T-cell (primary cell): Measurements from ENCODE around the gene DNAJC5. TPM values are rescaled to one million over a fixed set of nuclear protein-coding genes. Genes with fewer than 3 reads are reported as not detected.
A peak's percentile ranks its signal among the peaks of the same experiment; 100 is the strongest.

ENCODE experiments used
- ATAC-seq, 4 experiments: fragments of 200-7000 bp in 3 of 4; fragments of 150-1000 bp in 1 of 4; cut with Tn5 transposase; replicated peaks in 1 of 4; 1 replicate in 3 of 4; 2 replicates in 1 of 4; pipeline ENCODE4 v1.10.0; 2021; ENCODE audit warnings: moderate library complexity in 3 of 4, mild to moderate bottlenecking in 2 of 4, moderate number of reproducible peaks in 1 of 4
- CTCF ChIA-PET, 2 donors: fragments of 300-600 bp; sonication (Branson Sonifier 250); formaldehyde crosslinking; loops; one replicate each; lab custom pipeline; 2022; ENCODE audit warnings: antibody characterized with exemption in 2 of 2; lab: Charles Lee
- POLR2A ChIA-PET, 2 donors: fragments of 300-600 bp; sonication (Branson Sonifier 250); formaldehyde crosslinking; loops; one replicate each; lab custom pipeline; 2022; ENCODE audit warnings: antibody characterized with exemption in 2 of 2; lab: Charles Lee
- DNase-seq, 35 experiments: peaks; one replicate each; pipeline versions ENCODE4 v3.0.0 to v3.0.0-alpha.2; 2013 to 2023
- H3K27ac ChIP-seq: one replicate; pipeline ENCODE4 v1.5.1; 2013; ENCODE audit warnings: low read length
- H3K27me3 ChIP-seq, 2 experiments: replicated peaks in 1 of 2; 1 replicate in 1 of 2; 2 replicates in 1 of 2; pipeline versions ENCODE4 v1.6.1 to v1.7.0; 2013; ENCODE audit warnings: low read length in 1 of 2, mixed read lengths in 1 of 2; ENCODE audit not compliant: control insufficient read depth in 2 of 2, insufficient read depth in 2 of 2; ENCODE audit errors: extremely low read depth in 1 of 2
- H3K36me3 ChIP-seq, 2 donors: 1 replicate in 1 of 2; 2 replicates in 1 of 2; pipeline versions ENCODE4 v1.6.1 to v1.7.0; 2013; ENCODE audit warnings: low read length in 1 of 2; ENCODE audit not compliant: control insufficient read depth in 2 of 2, insufficient read depth in 1 of 2; ENCODE audit errors: extremely low read depth in 1 of 2
- H3K4me1 ChIP-seq, 2 experiments: 1 replicate in 1 of 2; 2 replicates in 1 of 2; pipeline versions ENCODE4 v1.6.1 to v1.7.0; 2013; ENCODE audit warnings: low read length in 2 of 2, mixed read lengths in 1 of 2; ENCODE audit not compliant: insufficient read depth in 2 of 2, control insufficient read depth in 1 of 2; ENCODE audit errors: extremely low read depth in 1 of 2
- H3K4me3 ChIP-seq, 2 donors: 1 replicate in 1 of 2; 2 replicates in 1 of 2; pipeline versions ENCODE4 v1.5.1 to v1.7.0; 2013; ENCODE audit warnings: mild to moderate bottlenecking in 2 of 2, low read length in 1 of 2, moderate library complexity in 1 of 2; ENCODE audit not compliant: control insufficient read depth in 1 of 2; ENCODE audit errors: extremely low read depth in 1 of 2
- H3K9me3 ChIP-seq: 2 replicates; pipeline ENCODE4 v1.7.0; 2013
- H3K27ac Mint-ChIP-seq, 2 donors: one replicate each; pipeline ENCODE4 v1.8.0; 2020 to 2021; ENCODE audit warnings: mild to moderate bottlenecking in 2 of 2, mixed read lengths in 2 of 2
- H3K27me3 Mint-ChIP-seq, 2 donors: one replicate each; pipeline ENCODE4 v1.8.0; 2021 to 2022; ENCODE audit warnings: mixed read lengths in 2 of 2
- H3K36me3 Mint-ChIP-seq: one replicate; pipeline ENCODE4 v1.8.0; 2021; ENCODE audit warnings: mixed read lengths
- H3K4me1 Mint-ChIP-seq, 3 donors: one replicate each; pipeline ENCODE4 v1.8.0; 2020 to 2022; ENCODE audit warnings: mixed read lengths in 3 of 3, mild to moderate bottlenecking in 1 of 3
- H3K4me3 Mint-ChIP-seq, 3 donors: one replicate each; pipeline ENCODE4 v1.8.0; 2020 to 2022; ENCODE audit warnings: mild to moderate bottlenecking in 3 of 3, mixed read lengths in 3 of 3, moderate library complexity in 3 of 3
- H3K9me3 Mint-ChIP-seq, 3 donors: one replicate each; pipeline ENCODE4 v1.8.0; 2020 to 2022; ENCODE audit warnings: mixed read lengths in 3 of 3
- WGBS: methylation state at CpG from one replicate; pipeline ENCODE4 v1.1.5; 2013; ENCODE audit warnings: missing lambda C conversion rate; ENCODE audit not compliant: insufficient coverage; 5-methylcytosine and 5-hydroxymethylcytosine counted together
- total RNA-seq, 35 experiments: library from RNA in 6 of 35; stranded (reverse) in 6 of 35; fragments of 120-200 nt in 1 of 35; gene quantifications; one replicate each; pipeline versions ENCODE4 v1.2.1 to v1.2.4 and lab custom pipeline; 2013 to 2026

The DNAJC5 gene
- total RNA-seq, 5 donors from 2014 or later (not counting 1 experiment from before 2014, with no cell fraction given) = 35.4 to 63.7 (median 54.9) TPM

- CTCF ChIA-PET = no interaction called here
- POLR2A ChIA-PET = no interaction called here
- no peaks in the 10 kb centered on the region for H3K9me3 ChIP-seq
- WGBS = 96% methylated on average over 59 of the region's 59 CpGs
- ATAC-seq = no peak
- peaks cover 10 to 55% of the 10 kb centered on the region in 2 experiments for H3K4me1 ChIP-seq
- Mint-ChIP-seq H3K9me3 (no peaks in the 10 kb centered on the region), H3K27me3 (no peaks in the 10 kb centered on the region), H3K4me3 (peak within 1 kb of the TSS in 1 of 3 donors; percentile 24), H3K36me3 (peaks cover 9% of the 10 kb centered on the region), H3K27ac (no peak within 1 kb of the TSS), H3K4me1 (peaks cover 44 to 50% (median 49%) of the 10 kb centered on the region in 3 donors)
- no peak within 1 kb of the TSS for H3K4me3 ChIP-seq
- peaks cover 7 to 8% of the 10 kb centered on the region in 2 donors for H3K36me3 ChIP-seq
- no peaks in the 10 kb centered on the region for H3K27me3 ChIP-seq
- H3K27ac ChIP-seq = no peak within 1 kb of the TSS
- DNase-seq = no peak
These were observed 33.5 kb upstream of the DNAJC5 start, which contains the start of gene ABHD16B for GRCh38 chr20:63861365-63861934. ABHD16B (plus strand) TSS chr20:63861498; CDS start chr20:63861541, 43 bp downstream.

GRCh38 chr20:63861981-63862901 is 32.7 kb upstream of the DNAJC5 start:
- Mint-ChIP-seq H3K27me3 (no peaks in the 10 kb centered on the region), H3K9me3 (no peaks in the 10 kb centered on the region), H3K4me3 (no peak overlapping the region), H3K27ac (no peak overlapping the region), H3K4me1 (peaks cover 39 to 48% (median 43%) of the 10 kb centered on the region in 3 donors), H3K36me3 (peaks cover 9% of the 10 kb centered on the region)
- no peak overlapping the region for H3K27ac ChIP-seq
- 97% methylated on average over 94 of the region's 95 CpGs for WGBS
- ATAC-seq (no peak), DNase-seq (no peak)
- no peaks in the 10 kb centered on the region for H3K9me3 ChIP-seq
- H3K36me3 ChIP-seq = peaks cover 7 to 8% of the 10 kb centered on the region in 2 donors
- POLR2A ChIA-PET = no interaction called here
- peaks cover 10 to 59% of the 10 kb centered on the region in 2 experiments for H3K4me1 ChIP-seq
- H3K4me3 ChIP-seq = no peak overlapping the region
- CTCF ChIA-PET = no interaction called here
- H3K27me3 ChIP-seq = no peaks in the 10 kb centered on the region

GRCh38 chr20:63863021-63863797 is 31.7 kb upstream of the DNAJC5 start:
- Mint-ChIP-seq H3K4me3 (peak overlapping the region; percentile 86 to 99 (median 90)), H3K4me1 (peaks cover 33 to 42% (median 35%) of the 10 kb centered on the region in 3 donors), H3K27me3 (no peaks in the 10 kb centered on the region), H3K9me3 (no peaks in the 10 kb centered on the region), H3K27ac (peak overlapping the region; percentile 97), H3K36me3 (peaks cover 12% of the 10 kb centered on the region)
- CTCF ChIA-PET = interaction anchor here in 1 of 2 donors (0.6 to 0.7 kb wide), 2 partner anchors 221 to 326 kb away, joined by 3 read pairs; partner anchors contain the start of gene PTK6
- POLR2A ChIA-PET = no interaction called here
- Histone ChIP-seq H3K27me3 (no peaks in the 10 kb centered on the region), H3K9me3 (no peaks in the 10 kb centered on the region), H3K4me3 (peak overlapping the region in 1 of 2 donors; percentile 75), H3K36me3 (peaks cover 7 to 8% of the 10 kb centered on the region in 2 donors), H3K4me1 (peaks cover 10 to 49% of the 10 kb centered on the region in 2 experiments), H3K27ac (peak overlapping the region; percentile 65)
- 87% methylated on average over 4 of the region's 18 CpGs for WGBS
- ATAC-seq (no peak), DNase-seq (peak in 1 of 35 experiments; percentile 15)

GRCh38 chr20:63863798-63864544 is 31.0 kb upstream of the DNAJC5 start:
- Mint-ChIP-seq H3K4me1 (peaks cover 26 to 36% (median 29%) of the 10 kb centered on the region in 3 donors), H3K27me3 (no peaks in the 10 kb centered on the region), H3K27ac (peak overlapping the region; percentile 97), H3K4me3 (peak overlapping the region; percentile 86 to 99 (median 90)), H3K9me3 (no peaks in the 10 kb centered on the region), H3K36me3 (peaks cover 16% of the 10 kb centered on the region)
- WGBS = 2% methylated on average over 36 of the region's 38 CpGs
- DNase-seq (peak; percentile 64 to 91 (median 74)), ATAC-seq (peak; percentile 67 to 76 (median 76))
- peak overlapping the region; percentile 75 to 95 for H3K4me3 ChIP-seq
- peaks cover 7 to 10% of the 10 kb centered on the region in 2 donors for H3K36me3 ChIP-seq
- ChIA-PET CTCF (interaction anchor here in 1 of 2 donors (0.6 to 0.7 kb wide), 2 partner anchors 222 to 326 kb away, joined by 3 read pairs; partner anchors contain the start of gene PTK6), POLR2A (interaction anchor here in 1 of 2 donors (1.2 kb wide), 1 partner anchor 92 kb away, joined by 4 read pairs; the partner anchor contains the start of gene UCKL1)
- peaks cover 10 to 42% of the 10 kb centered on the region in 2 experiments for H3K4me1 ChIP-seq
- no peaks in the 10 kb centered on the region for H3K9me3 ChIP-seq
- H3K27ac ChIP-seq = peak overlapping the region; percentile 65
- H3K27me3 ChIP-seq = no peaks in the 10 kb centered on the region

- 0% methylated on average over 18 of the region's 25 CpGs for WGBS
These were observed 30.4 kb upstream of the DNAJC5 start for GRCh38 chr20:63864545-63864977.

More at GRCh38 chr20:63864545-63864977, 30.4 kb upstream of the DNAJC5 start:
- peak overlapping the region; percentile 86 to 99 (median 90) for H3K4me3 Mint-ChIP-seq
- H3K4me1 Mint-ChIP-seq = peaks cover 24 to 32% (median 27%) of the 10 kb centered on the region in 3 donors
- Histone ChIP-seq H3K4me1 (peaks cover 7 to 37% of the 10 kb centered on the region in 2 experiments), H3K36me3 (peaks cover 7 to 16% of the 10 kb centered on the region in 2 donors), H3K27me3 (no peaks in the 10 kb centered on the region), H3K9me3 (no peaks in the 10 kb centered on the region), H3K4me3 (peak overlapping the region; percentile 75 to 95), H3K27ac (peak overlapping the region; percentile 65)
- DNase-seq (peak in 3 of 35 experiments; percentile 16 to 21 (median 18)), ATAC-seq (peak; percentile 1 to 5 (median 3))
- H3K36me3 Mint-ChIP-seq = peaks cover 21% of the 10 kb centered on the region
- H3K9me3 Mint-ChIP-seq = no peaks in the 10 kb centered on the region
- H3K27ac Mint-ChIP-seq = peak overlapping the region; percentile 97
- POLR2A ChIA-PET = interaction anchor here in 1 of 2 donors (0.7 to 1.2 kb wide), 3 partner anchors 12 to 116 kb away, joined by 3 to 4 read pairs (median 4); partner anchors contain the start of gene UCKL1
- no peaks in the 10 kb centered on the region for H3K27me3 Mint-ChIP-seq
- CTCF ChIA-PET = interaction anchor here in 1 of 2 donors (0.7 to 1.3 kb wide), 4 partner anchors 78 to 223 kb away, joined by 3 to 8 read pairs (median 3); partner anchors contain the start of genes ARFRP1, RTEL1 and ZGPAT
